GM18505 (cell line): ENCODE data around the gene LNP1.
"Not testable (repeated sequence)": the region's sequence is repeated elsewhere in the genome, so short reads cannot be mapped to it uniquely, and the experiment has no call there.

ENCODE experiments used
- ATAC-seq: cut with Tn5 transposase; IDR thresholded peaks from one replicate; pipeline ENCODE4 v1.9.1; 2021; ENCODE audit not compliant: unreplicated experiment
- POLR2A ChIP-seq: IDR thresholded peaks from 4 replicates; pipeline ENCODE4 v1.6.1; 2011; ENCODE audit warnings: borderline replicate concordance; ENCODE audit not compliant: insufficient read depth, insufficient read length; ENCODE audit errors: extremely low read depth

Gene LNP1, protein sequence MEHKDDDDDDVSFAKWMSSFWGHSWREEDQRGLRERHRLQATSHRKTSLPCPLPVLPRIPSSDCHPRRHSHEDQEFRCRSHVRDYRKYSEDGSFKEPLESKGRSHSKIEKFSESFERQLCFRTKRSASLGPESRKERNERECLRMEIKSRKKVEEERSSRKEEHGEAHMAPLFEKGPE

DNA sequence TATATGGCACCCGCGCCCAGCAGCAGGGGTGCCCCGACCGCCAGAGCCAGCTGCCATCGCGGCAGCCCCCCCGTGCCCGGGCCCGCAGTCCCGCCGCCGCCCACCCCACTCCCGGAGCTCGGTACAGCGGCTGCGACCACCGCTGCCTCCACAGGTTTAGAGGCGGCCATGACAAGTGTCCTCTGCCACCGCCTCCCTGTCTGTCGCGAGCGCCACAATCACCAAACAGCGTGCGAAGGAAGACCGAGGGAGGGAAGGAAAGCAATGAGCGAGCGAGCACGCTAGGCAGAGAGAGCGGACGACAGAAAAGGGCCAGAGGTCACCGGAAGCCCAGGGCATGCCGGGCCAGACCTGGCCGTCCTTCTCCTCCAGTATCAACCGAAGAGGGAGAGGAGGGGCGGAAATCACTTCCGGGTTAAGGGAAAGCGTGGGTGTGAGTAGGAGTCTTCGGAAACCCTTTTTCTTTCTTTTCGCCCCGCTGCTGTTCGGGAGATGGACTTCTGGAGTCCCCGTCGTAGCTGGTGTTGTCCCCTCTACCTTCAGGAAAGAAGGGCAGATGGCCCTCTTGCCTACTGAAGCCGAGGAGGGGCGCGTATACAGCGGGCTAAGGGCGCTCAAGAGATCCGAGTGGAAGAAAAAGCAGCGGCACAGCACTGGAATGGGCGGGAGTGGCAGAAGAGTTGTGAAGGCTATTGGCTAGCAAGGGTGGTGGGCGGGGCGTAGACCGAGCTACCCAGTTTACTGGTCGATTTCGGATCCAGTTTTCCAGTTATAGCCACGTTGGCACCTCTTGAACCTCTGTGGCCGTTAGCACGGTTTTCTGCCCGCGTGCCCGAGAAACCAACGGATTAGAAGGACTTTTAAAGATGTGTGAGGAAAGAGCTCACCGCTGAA lies at the start of gene LNP1, which contains the start of gene TOMM70:
TSS of gene LNP1 (plus strand) at position 760 of the 894 bp plus-strand sequence. CDS start 28,191 bp downstream, outside the sequence.
TSS of gene TOMM70 (minus strand) at position 310 of the 894 bp plus-strand sequence. CDS start at position 170, 140 bp downstream.
- peak; percentile 94 for TF ChIP-seq POLR2A
- peak; percentile 85 for ATAC-seq

DNA sequence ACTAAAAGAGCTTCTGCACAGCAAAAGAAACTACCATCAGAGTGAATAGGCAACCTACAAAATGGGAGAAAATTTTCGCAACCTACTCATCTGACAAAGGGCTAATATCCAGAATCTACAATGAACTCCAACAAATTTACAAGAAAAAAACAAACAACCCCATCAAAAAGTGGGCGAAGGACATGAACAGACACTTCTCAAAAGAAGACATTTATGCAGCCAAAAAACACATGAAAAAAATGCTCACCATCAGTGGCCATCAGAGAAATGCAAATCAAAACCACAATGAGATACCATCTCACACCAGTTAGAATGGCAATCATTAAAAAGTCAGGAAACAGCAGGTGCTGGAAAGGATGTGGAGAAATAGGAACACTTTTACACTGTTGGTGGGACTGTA lies 49.6 kb upstream of the LNP1 start:
- not testable (repeated sequence) for ATAC-seq

DNA sequence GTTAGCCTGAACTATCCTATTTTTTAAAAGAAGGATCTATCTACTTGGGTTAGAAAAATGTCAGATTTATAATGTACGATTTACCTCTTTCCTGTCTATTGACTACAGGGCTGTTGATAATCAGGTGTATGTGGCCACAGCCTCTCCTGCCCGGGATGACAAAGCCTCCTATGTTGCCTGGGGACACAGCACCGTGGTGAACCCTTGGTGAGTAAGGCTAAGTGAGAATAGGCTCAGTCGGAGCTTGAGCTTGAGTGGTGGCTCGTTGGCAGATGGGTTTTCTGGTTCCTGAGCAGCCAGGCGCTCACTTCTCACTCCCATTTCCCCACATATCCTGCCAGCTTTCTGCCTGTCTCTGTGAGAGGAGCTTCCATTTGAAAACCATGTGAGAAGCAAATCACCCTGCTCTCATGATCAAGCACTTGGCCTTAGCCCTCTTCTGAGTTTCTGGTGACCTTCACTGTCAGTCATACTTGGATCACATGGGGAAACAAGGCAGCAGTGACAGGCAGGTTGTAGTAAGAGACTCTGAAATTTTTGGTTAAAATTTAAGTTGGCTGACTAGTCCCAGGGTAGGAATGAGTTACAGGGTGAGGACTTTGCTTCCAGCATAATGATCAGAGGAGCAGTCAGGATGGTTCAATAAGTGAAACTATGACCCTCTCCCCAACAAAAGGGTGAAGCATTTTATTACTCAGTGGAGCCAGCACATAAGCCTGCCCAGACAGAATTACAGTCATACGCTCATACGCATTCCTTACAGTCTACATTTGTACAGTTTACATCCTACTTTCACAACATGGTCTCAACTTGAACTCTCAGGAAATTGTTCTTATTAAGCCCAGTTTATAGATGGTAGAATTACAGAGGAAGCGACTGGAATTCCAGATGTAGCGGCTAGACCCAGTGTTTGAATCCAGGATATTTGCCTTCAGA lies 48.8 kb upstream of the LNP1 start:
- no peak for TF ChIP-seq POLR2A
- no peak for ATAC-seq

DNA sequence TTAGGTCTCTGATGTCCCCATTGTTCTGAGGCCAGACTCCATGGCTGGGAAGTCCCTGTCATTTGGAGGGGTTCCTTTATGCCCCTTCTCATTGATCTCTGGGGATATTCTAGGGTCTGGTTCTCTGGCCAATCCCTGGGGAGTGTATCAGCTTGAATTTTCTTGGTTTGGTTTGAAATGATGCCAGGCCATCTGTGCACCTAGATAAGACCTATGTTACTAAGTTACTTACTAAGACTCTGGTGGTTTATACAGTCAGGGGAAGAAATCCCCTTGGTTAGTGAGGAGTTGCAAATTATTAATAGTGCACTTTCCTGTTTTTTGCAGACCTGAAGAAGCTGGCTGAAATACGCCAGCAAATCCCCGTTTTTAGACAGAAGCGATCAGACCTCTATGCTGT lies 46.5 kb upstream of the LNP1 start:
- TF ChIP-seq POLR2A = no peak
- ATAC-seq = no peak

DNA sequence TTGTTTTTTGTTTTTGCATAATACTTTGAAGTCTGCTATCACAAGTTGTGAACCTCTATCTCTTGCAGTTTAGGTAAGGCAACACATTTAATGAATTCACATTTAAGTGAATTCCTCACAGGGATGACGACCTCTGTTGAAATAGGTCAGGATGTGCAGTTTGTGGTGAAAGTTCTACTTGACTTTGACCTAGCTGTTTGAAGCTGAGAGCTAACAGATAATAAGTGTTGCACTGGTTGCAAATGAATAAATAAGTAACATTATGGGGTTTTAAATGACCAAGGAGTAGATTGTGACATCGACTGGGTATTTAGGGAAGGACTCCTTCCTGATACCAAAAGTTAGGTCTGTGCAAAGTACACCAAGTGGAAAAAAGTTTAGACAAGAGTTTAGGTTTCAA lies 42.9 kb upstream of the LNP1 start:
- no peak for ATAC-seq

DNA sequence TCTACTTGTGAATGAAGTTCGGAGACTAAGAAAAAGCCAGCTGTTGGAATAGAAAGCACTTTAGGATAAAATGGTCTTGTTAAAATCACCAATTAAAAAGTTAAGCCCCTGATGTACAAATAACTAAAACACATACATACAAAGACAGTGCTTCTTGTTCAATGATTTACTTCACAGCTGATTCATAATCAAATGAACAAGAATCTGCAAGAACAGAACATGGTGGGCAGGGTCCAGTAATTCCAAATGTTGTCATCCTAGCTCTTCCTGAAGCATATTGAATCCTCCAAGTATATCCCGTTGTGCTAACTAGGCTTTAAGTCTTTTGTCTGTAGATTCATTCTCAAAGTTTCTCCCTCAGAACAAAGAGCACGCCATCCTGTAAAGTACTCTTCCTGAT lies 42.3 kb upstream of the LNP1 start:
- TF ChIP-seq POLR2A = no peak
- no peak for ATAC-seq

More for the DNA sequence above, 42.9 kb upstream of the LNP1 start:
- TF ChIP-seq POLR2A = no peak

DNA sequence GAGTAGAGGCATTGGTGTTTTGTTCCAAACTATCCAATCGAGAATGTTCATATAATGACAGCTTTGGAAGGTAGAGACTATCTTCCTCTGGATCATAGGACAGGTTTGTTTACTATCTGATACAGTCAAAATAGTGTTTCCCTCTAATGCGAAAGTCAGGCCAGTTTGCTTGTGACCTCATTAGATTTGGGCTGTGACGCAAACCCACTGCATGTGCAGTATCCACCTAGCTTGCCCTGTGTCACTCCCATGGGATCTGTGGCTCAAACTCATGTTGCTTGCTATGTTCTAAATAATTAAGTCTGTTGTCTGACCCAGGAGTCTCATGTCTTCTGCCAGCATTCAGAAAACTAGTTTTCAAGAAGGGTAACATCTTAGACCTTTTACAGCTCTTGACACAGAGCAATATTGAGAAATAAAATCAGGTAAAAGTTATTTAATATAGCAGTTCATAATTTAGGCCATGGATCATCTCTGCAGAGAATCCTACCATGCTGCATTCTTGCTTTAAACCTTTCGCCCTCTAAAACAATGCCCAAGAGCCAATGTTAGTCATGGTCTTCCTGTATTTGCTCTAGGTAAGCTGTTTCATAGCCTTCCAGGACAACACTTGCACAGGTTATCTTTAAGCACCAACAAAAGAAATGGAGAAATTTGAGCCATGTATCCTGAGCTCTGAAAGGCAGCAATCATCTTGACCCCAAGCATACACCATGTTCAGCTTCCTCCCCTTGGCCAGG lies 40.4 kb upstream of the LNP1 start:
- ATAC-seq = no peak

DNA sequence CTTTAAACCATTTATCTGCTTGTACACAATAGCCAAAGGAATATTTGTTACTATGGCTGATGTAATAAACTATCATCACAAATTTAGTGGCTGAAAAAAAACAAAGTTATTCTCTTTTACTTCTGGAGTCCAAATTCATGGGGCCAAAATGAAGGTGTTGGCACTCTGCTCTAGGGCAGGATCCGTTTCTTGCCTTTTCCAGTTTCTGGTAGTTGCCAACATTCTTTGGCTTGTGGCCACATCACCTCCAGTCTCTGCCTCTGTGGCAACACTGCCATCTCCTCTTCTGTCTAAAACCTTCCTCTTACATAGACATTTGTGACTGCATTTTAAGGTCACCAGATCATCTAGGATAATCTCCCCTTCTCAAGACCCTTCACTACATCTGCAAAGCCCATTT lies 39.4 kb upstream of the LNP1 start:
- ATAC-seq = no peak
- no peak for TF ChIP-seq POLR2A

More for the DNA sequence above, 40.4 kb upstream of the LNP1 start:
- TF ChIP-seq POLR2A = no peak

DNA sequence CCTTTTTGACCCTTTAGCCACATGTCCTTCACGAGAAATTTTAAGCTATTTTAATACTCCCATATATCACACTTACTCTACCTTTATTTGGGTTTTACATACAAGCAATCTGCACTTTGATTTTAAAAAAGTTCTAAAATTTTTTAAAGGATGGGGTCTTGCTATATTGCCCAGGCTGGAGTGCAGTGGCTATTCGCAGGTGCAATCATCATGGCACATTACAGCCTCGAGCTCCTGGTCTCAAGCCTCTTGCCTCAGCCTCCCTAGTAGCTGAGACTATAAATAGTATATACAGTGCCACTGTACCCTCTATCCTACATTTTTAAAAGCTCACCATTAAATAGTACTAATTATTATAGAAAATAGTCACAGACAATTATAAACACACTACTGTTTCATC lies 36.9 kb upstream of the LNP1 start:
- no peak for ATAC-seq
- no peak for TF ChIP-seq POLR2A

DNA sequence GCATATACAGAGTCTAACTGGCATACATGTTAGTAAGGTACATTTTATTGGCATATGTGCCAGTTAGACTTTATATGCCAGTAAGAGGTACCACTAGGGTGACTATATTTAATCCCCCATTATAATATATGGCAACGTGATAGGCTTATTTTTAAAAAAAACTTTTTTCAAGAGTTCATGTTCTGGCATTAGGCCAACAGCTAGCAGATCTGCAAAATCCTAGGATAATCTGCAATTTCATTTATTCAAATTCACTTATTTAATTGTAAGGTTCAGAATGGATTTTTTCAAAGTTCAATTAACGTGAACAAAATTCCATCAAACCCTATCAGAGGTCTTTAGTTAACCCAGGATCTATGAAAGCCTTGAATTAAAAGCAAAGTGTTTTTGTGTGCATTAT lies 34.9 kb upstream of the LNP1 start:
- TF ChIP-seq POLR2A = no peak
- no peak for ATAC-seq

DNA sequence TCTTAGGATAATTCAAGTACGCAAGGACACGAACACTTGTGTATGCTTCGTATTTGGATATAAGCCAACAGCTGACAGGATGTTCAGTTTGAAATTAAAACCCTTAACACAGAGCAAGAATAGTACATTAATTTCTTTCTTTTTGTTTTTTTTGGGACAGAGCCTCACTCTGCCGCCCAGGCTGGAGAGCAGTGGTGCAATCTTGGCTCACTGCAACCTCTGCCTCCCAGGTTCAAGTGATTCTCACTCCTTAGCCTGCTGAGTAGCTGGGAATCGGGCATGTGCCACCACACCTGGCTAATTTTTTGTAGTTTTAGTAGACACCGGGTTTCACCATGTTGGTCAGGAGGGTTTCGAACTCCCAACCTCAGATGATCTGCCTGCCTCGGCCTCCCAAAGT lies 32.9 kb upstream of the LNP1 start:
- ATAC-seq = no peak
- TF ChIP-seq POLR2A = no peak

DNA sequence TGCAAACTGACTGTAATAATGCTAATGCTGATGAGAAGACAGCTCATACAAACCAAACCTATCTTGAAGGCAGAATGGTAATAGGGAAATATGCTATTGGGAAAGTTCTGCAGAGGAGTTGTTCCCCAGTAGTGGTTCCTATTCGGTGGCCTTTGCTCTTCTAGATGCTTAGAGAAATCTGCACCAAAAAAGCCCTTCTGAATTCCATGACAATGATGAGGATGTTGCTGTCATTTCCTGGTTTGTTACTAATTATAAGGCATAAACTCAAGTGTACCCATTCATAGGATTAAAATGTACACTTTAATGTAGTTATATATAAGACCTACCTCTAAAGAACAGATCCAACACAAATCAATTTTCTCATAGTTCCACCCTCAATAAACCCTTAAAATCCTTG lies 30.6 kb upstream of the LNP1 start:
- TF ChIP-seq POLR2A = no peak

DNA sequence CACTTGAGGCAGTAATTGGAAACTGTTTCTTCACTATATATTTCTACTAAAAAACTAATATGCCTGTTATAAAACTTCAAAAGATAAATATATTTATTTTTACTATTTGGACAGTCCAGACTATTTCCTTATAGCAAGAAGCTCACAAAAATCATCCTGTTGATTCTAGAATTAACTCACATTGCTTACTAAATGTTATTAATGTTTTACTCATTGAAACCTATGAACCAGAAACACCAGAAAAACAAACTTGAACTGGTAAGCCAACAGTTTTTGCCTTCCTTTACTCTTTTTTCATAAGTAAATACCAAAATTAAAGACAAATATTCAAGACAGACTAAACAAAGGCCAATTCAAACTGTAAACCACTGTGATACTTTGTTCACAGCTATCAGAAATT lies 26.8 kb upstream of the LNP1 start:
- ATAC-seq = no peak
- no peak for TF ChIP-seq POLR2A

More for the DNA sequence above, 30.6 kb upstream of the LNP1 start:
- ATAC-seq = no peak

DNA sequence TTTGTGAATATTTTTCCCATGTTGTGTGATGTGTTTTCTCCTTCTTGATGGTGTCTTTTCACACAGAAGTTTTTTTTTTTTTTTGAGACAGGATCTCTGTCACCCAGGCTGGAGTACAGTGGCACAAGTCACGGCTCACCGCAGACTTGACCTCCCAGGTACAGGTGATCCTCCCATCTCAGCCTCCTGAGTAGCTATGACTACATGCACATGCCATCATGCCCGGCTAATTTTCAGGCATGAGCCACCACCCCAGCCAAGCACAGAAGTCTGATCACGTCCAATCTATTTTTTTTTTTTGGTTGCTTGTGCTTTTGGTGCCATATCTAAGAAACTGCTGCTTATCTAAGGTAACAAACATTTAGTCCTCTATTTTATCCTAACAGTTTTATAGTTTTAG lies 25.0 kb upstream of the LNP1 start:
- no peak for TF ChIP-seq POLR2A
- no peak for ATAC-seq
